ENCODE data around the gene ANK3.

DNA sequence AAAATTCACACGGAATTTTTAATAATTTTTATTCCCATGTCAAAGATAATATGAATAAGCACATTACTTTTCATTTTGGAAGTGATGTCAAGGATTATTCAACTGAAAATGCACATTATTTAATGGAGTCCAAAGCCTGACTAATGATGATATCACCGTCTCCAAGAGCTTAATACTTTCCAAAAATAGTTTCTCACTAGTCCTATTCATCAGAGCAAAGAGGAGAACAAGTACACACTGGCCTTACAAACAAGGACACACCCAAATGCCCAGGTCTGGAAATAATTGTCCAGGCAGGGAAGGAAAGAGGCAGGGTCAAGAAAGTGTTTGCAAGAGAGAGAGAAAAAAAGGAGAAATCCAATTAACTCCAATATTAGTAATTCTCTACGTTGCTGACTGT lies 266.5 kb downstream of the ANK3 start:
- TF ChIP-seq, protein P1, sequence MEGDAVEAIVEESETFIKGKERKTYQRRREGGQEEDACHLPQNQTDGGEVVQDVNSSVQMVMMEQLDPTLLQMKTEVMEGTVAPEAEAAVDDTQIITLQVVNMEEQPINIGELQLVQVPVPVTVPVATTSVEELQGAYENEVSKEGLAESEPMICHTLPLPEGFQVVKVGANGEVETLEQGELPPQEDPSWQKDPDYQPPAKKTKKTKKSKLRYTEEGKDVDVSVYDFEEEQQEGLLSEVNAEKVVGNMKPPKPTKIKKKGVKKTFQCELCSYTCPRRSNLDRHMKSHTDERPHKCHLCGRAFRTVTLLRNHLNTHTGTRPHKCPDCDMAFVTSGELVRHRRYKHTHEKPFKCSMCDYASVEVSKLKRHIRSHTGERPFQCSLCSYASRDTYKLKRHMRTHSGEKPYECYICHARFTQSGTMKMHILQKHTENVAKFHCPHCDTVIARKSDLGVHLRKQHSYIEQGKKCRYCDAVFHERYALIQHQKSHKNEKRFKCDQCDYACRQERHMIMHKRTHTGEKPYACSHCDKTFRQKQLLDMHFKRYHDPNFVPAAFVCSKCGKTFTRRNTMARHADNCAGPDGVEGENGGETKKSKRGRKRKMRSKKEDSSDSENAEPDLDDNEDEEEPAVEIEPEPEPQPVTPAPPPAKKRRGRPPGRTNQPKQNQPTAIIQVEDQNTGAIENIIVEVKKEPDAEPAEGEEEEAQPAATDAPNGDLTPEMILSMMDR (IDR thresholded peaks at IDR 0.05 in 8 of 11, conservative IDR thresholded peaks at IDR 0.05 in 3 of 11): no peak
- TF ChIP-seq POLR2A (IDR thresholded peaks at IDR 0.05): no peak

Measured in spleen (tissue), 7 donors.